Urothelium cell line (cell line): Measurements from ENCODE around the gene ZNRF1.
"Not testable (repeated sequence)": the region's sequence is repeated elsewhere in the genome, so short reads cannot be mapped to it uniquely, and the experiment has no call there.

Experiments used
- DNase-seq: peaks from one replicate; pipeline ENCODE4 v3.0.0; 2011; ENCODE audit warnings: low spot score, mixed read lengths
- FAIRE-seq: peaks from 2 replicates; lab custom pipeline; 2011; peaks lifted over from hg19 to GRCh38; lab: Jason Lieb, UNC

ZNRF1 gene

GRCh38 chr16:75074920-75075687 lies 76.3 kb downstream of the ZNRF1 start:
- FAIRE-seq, result no peak
- no peak for DNase-seq

- DNase-seq (no peak), FAIRE-seq (no peak)
These were observed 77.0 kb downstream of the ZNRF1 start for GRCh38 chr16:75075688-75076268.

DNA sequence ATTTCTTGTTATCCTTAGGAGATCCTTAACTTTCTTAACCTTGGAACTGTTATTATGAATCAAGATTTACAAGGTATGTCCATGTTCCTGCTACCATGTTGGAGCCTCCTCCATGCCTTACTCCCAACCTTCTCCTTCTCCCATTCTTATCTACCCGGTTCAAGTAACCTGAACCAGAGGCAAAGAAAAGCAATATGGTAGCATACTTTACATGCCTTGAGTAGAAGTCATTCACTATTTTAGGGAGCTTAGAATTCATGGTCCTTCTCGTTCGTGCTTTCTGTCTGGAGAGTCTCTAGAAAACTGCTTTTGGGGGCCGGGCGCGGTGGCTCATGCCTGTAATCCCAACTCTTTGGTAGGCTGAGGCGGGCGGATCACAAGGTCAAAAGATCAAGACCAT lies 80.1 kb downstream of the ZNRF1 start:
- FAIRE-seq, result no peak
- no peak for DNase-seq

GRCh38 chr16:75079346-75079926 lies 80.6 kb downstream of the ZNRF1 start:
- FAIRE-seq, result no peak
- no peak for DNase-seq

DNA sequence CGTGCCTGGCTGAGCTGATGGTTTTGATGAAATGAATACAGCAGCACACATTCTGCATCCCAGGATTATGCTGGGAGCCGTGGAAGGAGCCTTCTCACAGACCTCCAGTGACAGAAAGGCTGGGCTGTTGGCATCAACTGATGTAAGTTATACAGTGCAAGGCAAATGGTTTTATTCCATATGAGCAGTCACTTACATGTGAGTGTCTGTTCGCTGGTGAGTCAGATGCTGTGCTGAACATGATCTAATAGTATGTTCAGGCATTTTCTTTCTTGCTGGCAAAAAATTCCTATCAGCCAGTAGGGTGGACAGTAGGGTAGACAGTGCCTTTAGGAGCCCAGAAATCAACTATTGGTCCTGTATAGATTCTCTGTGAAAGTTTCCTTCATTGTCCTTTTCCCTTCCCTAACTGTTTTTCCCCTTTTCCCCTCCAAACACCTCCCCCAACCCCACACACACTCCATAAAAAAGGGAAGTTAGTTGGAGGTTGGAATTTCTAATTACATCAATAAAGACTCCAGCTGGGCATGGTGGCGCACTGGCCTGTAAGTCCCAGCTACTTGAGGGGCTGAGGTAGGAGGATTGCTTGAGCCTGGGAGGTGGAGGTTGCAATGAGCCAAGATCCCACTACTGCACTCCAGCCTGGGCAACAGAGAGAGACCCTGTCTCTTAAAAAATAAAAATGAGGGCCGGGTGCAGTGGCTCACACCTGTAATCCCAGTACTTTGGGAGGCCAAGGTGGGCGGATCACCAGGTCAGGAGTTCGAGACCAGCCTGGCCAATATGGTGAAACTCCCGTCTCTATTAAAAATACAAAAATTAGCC lies 81.6 kb downstream of the ZNRF1 start:
- DNase-seq, result no peak

GRCh38 chr16:75081179-75081859 lies 82.5 kb downstream of the ZNRF1 start:
- FAIRE-seq (no peak), DNase-seq (no peak)

More for the DNA sequence above, 81.6 kb downstream of the ZNRF1 start:
- no peak for FAIRE-seq

- FAIRE-seq, result no peak
These were observed 85.0 kb downstream of the ZNRF1 start for GRCh38 chr16:75083813-75084212.

GRCh38 chr16:75085556-75085955 lies 86.7 kb downstream of the ZNRF1 start:
- FAIRE-seq (no peak), DNase-seq (no peak)

More at GRCh38 chr16:75083813-75084212, 85.0 kb downstream of the ZNRF1 start:
- DNase-seq, result no peak

DNA sequence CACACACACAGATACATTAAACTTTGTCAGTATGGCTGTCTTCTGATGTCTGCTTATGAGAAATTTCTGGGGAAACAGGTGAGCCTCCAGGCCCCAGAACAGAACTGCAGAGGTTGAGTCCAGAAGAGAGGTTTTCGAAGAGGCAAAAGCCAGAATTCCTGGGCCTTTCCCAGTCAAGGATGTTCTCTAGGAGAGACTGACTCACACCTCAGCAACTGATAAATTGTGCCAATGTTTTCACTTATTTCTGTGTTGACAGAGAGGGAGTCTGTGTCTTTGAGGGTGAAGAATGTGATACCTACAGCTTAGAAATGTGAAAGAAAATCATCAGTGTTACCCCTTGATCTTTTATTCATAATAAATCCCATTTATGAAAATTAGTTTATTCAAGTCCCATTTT lies 87.5 kb downstream of the ZNRF1 start:
- FAIRE-seq, result no peak
- no peak for DNase-seq

GRCh38 chr16:75086688-75087374 lies 88.0 kb downstream of the ZNRF1 start:
- FAIRE-seq (no peak), DNase-seq (no peak)

GRCh38 chr16:75087375-75087979 lies 88.7 kb downstream of the ZNRF1 start:
- FAIRE-seq, result no peak
- DNase-seq, result no peak

GRCh38 chr16:75088216-75088615 lies 89.4 kb downstream of the ZNRF1 start:
- DNase-seq, result no peak
- no peak for FAIRE-seq

- FAIRE-seq, result no peak
- no peak for DNase-seq
These were observed 90.1 kb downstream of the ZNRF1 start for GRCh38 chr16:75088934-75089333.

DNA sequence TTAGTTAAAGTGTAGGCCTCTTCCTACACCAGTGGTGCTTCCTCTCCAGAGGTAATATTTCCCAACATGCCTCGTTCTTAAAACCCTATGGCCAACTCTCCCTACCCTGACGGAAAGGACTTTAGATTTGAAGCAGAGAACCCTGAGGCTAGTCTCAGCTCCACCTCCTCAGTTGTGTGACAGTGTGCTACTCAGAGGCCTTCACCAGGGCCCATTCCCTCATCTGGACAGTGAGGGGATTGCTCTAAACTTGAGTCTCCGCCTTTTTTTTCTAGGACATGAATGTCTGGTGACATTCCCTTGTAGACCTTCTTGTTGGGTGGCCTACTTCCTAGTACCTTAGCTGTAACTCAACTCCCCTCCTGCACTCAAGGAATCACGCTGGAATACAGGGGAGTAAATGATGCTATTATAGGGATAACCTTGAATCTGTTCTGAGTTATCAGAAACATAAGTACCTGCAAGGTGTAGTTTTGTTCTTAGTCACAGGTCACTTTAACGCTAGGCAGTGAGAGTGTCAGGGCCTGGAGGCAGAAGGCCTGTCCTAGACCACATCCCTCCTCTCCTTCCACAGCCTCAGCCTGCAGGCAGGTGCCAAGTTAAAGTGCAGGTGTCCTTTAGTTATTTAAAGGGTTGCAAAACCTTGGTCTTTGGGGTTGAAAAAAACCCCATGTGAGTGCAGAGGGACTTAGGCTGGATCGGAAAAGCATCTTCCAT lies 90.8 kb downstream of the ZNRF1 start:
- DNase-seq (no peak), FAIRE-seq (no peak)

GRCh38 chr16:75090899-75091298 lies 92.1 kb downstream of the ZNRF1 start:
- not testable (repeated sequence) for DNase-seq, FAIRE-seq

DNA sequence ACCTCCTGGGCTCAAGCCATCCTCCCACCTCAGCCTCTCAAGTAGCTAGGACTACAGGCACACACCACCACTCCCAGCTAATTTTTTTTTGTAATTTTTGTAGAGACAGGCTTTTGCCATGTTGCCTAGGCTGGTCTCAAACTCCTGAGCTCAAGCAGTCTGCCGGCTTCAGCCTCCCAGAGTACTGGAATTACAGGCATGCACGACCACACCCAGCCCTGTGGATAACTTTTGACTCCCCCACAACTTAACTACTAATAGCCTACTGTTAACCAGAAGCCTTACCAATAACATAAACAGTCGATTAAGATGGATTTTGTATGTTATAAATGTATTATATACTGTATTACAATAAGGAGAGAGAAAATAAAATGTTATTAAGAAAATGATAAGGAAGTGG lies 92.8 kb downstream of the ZNRF1 start:
- not testable (repeated sequence) for FAIRE-seq

GRCh38 chr16:75092777-75093176 lies 94.0 kb downstream of the ZNRF1 start:
- FAIRE-seq (no peak), DNase-seq (no peak)

More for the DNA sequence above, 92.8 kb downstream of the ZNRF1 start:
- not testable (repeated sequence) for DNase-seq

DNA sequence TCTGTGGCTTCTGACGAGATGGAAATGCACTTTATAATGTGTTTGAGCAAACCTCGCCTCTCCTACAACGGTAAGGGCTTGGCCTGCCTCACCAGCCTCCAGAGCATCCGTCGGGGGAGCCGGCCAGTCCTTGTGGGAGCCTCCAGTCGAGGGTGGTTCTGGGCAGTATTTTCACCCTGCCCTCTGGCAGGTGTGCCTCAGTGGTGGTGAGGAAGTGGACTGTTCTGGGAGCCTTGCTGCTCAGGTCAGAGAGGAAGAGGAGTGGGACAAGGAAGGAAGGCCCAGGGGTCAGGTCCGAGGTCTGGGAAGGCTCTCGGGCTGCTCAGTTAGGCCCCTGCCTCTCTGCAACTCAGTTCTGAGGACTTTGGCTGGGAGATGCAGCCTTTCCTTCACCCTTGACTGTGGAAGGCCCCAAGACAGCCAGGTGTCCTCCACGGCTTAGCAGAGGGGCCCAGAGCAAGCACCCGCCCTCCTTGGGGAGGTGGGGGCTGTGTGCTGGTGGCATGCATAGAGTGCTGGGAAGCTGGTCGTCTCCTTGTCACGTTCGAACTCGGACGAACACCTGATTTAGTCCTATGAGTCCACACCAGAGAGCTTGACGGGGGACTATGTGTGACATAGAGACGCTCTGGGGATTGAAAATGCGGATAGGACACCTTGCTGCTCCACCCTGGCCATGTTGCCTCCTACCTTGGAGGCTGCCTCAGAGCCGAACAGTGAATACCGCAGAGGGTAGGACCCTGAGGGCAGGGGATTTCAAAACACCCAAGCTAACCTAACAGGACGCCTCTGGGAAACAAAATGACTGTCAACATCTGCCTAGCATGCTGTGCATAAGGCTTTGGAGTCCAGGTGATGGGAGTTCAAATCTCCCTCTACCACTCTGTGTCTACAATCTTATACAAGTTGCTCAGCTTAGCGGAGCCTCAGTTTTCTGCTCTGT lies 95.0 kb downstream of the ZNRF1 start:
- DNase-seq (no peak), FAIRE-seq (no peak)
